H1 (cell line): ENCODE results near the gene PDE9A. TPM values are rescaled to one million over a fixed set of nuclear protein-coding genes. Genes with fewer than 3 reads are reported as not detected.

Experiments used
- BACH1 ChIP-seq: IDR thresholded peaks from 2 replicates; pipeline ENCODE4 v1.6.1; 2012; ENCODE audit warnings: low read length, improper control_type of control experiment
- BRCA1 ChIP-seq: IDR thresholded peaks from 2 replicates; pipeline ENCODE4 v1.6.1; 2012; ENCODE audit warnings: low read depth, low read length, improper control_type of control experiment
- CBX8 ChIP-seq: fragments of 300-800, 300-1000 bp; sonication (generic); IDR thresholded peaks from 2 replicates; pipeline ENCODE4 v1.7.1; 2016; ENCODE audit warnings: low read depth, low read length, borderline replicate concordance
- CHD1 ChIP-seq: IDR thresholded peaks from 2 replicates; pipeline ENCODE4 v1.6.1; 2012; ENCODE audit warnings: low read depth, low read length, improper control_type of control experiment
- CHD2 ChIP-seq: IDR thresholded peaks from 2 replicates; pipeline ENCODE4 v1.6.1; 2012; ENCODE audit warnings: low read length, improper control_type of control experiment
- CREB1 ChIP-seq: IDR thresholded peaks from 2 replicates; pipeline ENCODE4 v1.6.1; 2012; ENCODE audit warnings: inconsistent platforms
- POU5F1 ChIP-seq: IDR thresholded peaks from 2 replicates; pipeline ENCODE4 v1.6.1; 2011; ENCODE audit warnings: low read depth, mild to moderate bottlenecking, low read length, moderate library complexity
- RAD21 ChIP-seq, 2 experiments: IDR thresholded peaks in 1 of 2; conservative IDR thresholded peaks in 1 of 2; 2 replicates each; pipeline ENCODE4 v1.6.1; 2011; ENCODE audit warnings: low read depth in 2 of 2, low read length in 2 of 2, improper control_type of control experiment in 1 of 2, inconsistent platforms in 1 of 2, mild to moderate bottlenecking in 1 of 2, moderate library complexity in 1 of 2
- SP2 ChIP-seq: IDR thresholded peaks from 2 replicates; pipeline ENCODE4 v1.6.1; 2012; ENCODE audit warnings: mild to moderate bottlenecking, low read length, inconsistent platforms
- TBP ChIP-seq: IDR thresholded peaks from 2 replicates; pipeline ENCODE4 v1.6.1; 2011; ENCODE audit warnings: low read depth, low read length, improper control_type of control experiment
- polyA plus RNA-seq, 7 experiments: library from polyadenylated mRNA; depleted of rRNA in 3 of 7; stranded (reverse) in 5 of 7; unstranded in 2 of 7; fragments of >200 nt in 5 of 7; fragments of 200-250 nt in 2 of 7; gene quantifications; 1 replicate in 5 of 7; 2 replicates in 1 of 7; 4 replicates in 1 of 7; pipeline versions ENCODE4 v1.2.1 to v1.2.3, GENCODE V29; 2011 to 2013; ENCODE audit warnings: missing spikeins in 2 of 7, mixed read lengths in 2 of 7
- total RNA-seq: library from RNA; stranded (reverse); fragmentation: NEBNext Ultra II Directional; extraction: Animal tissue kit (Norgen Biotek cat#: 25700); gene quantifications from 2 replicates; pipeline ENCODE4 v1.2.1, GENCODE V29; 2021
- TF ChIP-seq, protein P1 (sequence below), 3 experiments: IDR thresholded peaks; 1 replicate in 2 of 3; 2 replicates in 1 of 3; pipeline versions ENCODE4 v1.5.1 to v1.6.1; 2011; ENCODE audit warnings: low read length in 3 of 3, mild to moderate bottlenecking in 3 of 3, inconsistent platforms in 2 of 3, low read depth in 1 of 3, moderate library complexity in 1 of 3; ENCODE audit not compliant: insufficient read depth in 1 of 3; ENCODE audit errors: control extremely low read depth in 1 of 3
- TF ChIP-seq, protein P2 (sequence below): IDR thresholded peaks from 2 replicates; pipeline ENCODE4 v1.6.1; 2011; ENCODE audit warnings: low read length, improper control_type of control experiment
- TF ChIP-seq, protein P3 (sequence below): IDR thresholded peaks from 2 replicates; pipeline ENCODE4 v1.6.1; 2012; ENCODE audit warnings: inconsistent platforms

The PDE9A gene
- total and polyA plus RNA-seq, 2 of the 8 experiments (the other 6 are each of a cell fraction or from before 2014, with no cell fraction given): 39.2 to 45.9 TPM

DNA sequence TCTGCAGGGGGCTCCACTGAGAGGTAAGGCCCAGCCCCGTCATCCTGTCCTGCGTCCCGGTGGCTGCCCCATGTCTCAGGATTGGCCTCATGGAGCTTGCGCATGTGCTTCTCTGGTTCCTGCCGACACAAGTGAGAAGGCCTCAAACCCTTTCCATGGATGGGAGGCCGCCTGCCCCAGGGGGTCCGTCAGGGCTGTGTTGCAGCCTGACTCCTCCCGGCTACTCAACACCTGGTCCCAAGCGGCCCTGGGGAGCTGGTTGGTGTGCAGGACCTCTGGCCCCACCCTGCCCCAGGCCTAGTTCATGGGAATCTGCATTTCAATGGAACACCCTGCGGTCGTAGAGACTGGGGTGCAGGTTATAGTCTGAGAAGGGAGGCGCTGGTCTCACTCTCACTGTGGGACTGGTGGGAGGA, 21.1 kb upstream of the PDE9A start (continued):
- TF ChIP-seq BRCA1 (no peak), TBP (no peak), SP2 (no peak), CREB1 (no peak), POU5F1 (no peak), RAD21 (IDR thresholded peaks at IDR 0.05 in 1 of 2, conservative IDR thresholded peaks at IDR 0.05 in 1 of 2; ENCODE audit: low read depth in 2 of 2, low read length in 2 of 2) (no peak; a peak in 1 of 4 replicates), CHD2 (no peak), CHD1 (no peak), BACH1 (no peak), CBX8 (no peak)
- TF ChIP-seq, protein P1, sequence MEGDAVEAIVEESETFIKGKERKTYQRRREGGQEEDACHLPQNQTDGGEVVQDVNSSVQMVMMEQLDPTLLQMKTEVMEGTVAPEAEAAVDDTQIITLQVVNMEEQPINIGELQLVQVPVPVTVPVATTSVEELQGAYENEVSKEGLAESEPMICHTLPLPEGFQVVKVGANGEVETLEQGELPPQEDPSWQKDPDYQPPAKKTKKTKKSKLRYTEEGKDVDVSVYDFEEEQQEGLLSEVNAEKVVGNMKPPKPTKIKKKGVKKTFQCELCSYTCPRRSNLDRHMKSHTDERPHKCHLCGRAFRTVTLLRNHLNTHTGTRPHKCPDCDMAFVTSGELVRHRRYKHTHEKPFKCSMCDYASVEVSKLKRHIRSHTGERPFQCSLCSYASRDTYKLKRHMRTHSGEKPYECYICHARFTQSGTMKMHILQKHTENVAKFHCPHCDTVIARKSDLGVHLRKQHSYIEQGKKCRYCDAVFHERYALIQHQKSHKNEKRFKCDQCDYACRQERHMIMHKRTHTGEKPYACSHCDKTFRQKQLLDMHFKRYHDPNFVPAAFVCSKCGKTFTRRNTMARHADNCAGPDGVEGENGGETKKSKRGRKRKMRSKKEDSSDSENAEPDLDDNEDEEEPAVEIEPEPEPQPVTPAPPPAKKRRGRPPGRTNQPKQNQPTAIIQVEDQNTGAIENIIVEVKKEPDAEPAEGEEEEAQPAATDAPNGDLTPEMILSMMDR (IDR thresholded peaks at IDR 0.05; ENCODE audit: control extremely low read depth in 1 of 3, insufficient read depth in 1 of 3, low read depth in 1 of 3, low read length in 3 of 3): 0 out of 4 replicates have a peak, but pooled peaks of 1 of the 3 experiments have one; percentile 2
- TF ChIP-seq, protein P2, sequence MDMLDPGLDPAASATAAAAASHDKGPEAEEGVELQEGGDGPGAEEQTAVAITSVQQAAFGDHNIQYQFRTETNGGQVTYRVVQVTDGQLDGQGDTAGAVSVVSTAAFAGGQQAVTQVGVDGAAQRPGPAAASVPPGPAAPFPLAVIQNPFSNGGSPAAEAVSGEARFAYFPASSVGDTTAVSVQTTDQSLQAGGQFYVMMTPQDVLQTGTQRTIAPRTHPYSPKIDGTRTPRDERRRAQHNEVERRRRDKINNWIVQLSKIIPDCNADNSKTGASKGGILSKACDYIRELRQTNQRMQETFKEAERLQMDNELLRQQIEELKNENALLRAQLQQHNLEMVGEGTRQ: no peak
- TF ChIP-seq, protein P3, sequence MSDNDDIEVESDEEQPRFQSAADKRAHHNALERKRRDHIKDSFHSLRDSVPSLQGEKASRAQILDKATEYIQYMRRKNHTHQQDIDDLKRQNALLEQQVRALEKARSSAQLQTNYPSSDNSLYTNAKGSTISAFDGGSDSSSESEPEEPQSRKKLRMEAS: peak; percentile 70
- TF ChIP-seq, all 59 proteins: peak for 3
